ENCODE results near the gene ATOX1.

DNA sequence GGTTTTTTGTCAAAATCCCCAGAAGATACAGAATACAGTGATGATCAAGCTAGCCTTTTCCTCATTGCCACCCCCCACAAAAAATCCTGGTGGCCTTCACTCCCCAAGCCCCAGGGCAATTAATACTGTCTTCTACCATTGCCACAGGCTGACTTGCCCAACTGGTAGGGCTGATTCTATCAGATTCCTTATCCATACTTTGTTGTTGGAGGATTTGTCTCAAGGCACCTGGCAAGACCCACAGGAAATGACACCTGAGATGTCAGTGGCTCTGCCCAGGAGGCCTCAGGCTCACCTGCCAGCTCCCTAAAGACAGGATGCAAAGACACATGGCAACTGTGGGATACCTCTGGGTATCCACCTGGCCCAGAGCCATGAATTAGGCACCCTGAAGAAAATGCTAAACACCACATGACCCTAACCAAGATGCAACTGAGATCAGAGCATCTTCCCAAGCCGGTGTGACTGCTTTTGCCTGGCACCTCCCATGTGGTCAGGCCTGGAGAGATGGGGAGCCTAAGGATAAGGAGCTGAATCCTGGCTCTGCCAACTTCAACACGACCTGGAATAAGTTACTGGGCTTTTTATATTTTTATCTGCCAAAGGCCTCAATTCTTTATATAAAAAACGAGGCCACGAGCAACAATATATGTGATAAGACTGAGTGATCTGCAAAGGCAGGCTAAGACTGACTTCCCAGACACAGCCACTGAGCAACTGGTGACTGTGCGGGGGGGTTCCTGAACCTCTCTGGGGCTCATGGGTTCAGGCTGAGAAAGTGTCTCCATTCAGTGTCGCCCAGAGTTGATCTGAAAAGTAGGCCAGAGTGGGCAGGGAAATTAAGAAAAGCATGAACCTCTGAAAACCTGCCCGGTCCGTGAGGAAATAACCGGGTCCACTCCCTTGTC lies 944 bp downstream of the ATOX1 start:
- TF ChIP-seq CTCF (IDR thresholded peaks at IDR 0.05; ENCODE audit: insufficient read depth, low read depth, low read length) (no peak), EZH2 (IDR thresholded peaks at IDR 0.05; ENCODE audit: insufficient read depth, low read length) (no peak)
